Kidney epithelial cell (primary cell): ENCODE measurements around the gene COL23A1. TPM values are rescaled to one million over a fixed set of nuclear protein-coding genes. Genes with fewer than 3 reads are reported as not detected.

Experiments used
- DNase-seq: peaks from one replicate; pipeline ENCODE4 v3.0.0-alpha.2; 2010; ENCODE audit warnings: low read depth
- H3K27me3 ChIP-seq: 2 replicates; pipeline ENCODE4 v1.6.0; 2011; ENCODE audit warnings: low read length; ENCODE audit not compliant: control insufficient read depth, insufficient read depth
- H3K36me3 ChIP-seq: 2 replicates; pipeline ENCODE4 v1.5.1; 2011; ENCODE audit warnings: low read length; ENCODE audit not compliant: control insufficient read depth, insufficient read depth
- H3K4me3 ChIP-seq: 2 replicates; pipeline ENCODE4 v1.5.1; 2011; ENCODE audit warnings: low read depth, mild to moderate bottlenecking, control low read depth, low read length
- total RNA-seq: library from RNA; depleted of rRNA; stranded (reverse); fragments of >200 nt; gene quantifications from 2 replicates; pipeline ENCODE4 v1.2.3, GENCODE V29; 2015
- TF ChIP-seq, protein P1 (sequence below): IDR thresholded peaks from 2 replicates; pipeline ENCODE4 v1.5.1; 2011; ENCODE audit warnings: mild to moderate bottlenecking, moderate library complexity, low read length, control low read depth, inconsistent platforms; ENCODE audit not compliant: insufficient read depth, poor library complexity, severe bottlenecking

The COL23A1 gene
- total RNA-seq, 1 donor from 2014 or later, result 0.17 TPM

GRCh38 chr5:178439493-178440180 lies 150.6 kb downstream of the COL23A1 start:
- TF ChIP-seq, protein P1, sequence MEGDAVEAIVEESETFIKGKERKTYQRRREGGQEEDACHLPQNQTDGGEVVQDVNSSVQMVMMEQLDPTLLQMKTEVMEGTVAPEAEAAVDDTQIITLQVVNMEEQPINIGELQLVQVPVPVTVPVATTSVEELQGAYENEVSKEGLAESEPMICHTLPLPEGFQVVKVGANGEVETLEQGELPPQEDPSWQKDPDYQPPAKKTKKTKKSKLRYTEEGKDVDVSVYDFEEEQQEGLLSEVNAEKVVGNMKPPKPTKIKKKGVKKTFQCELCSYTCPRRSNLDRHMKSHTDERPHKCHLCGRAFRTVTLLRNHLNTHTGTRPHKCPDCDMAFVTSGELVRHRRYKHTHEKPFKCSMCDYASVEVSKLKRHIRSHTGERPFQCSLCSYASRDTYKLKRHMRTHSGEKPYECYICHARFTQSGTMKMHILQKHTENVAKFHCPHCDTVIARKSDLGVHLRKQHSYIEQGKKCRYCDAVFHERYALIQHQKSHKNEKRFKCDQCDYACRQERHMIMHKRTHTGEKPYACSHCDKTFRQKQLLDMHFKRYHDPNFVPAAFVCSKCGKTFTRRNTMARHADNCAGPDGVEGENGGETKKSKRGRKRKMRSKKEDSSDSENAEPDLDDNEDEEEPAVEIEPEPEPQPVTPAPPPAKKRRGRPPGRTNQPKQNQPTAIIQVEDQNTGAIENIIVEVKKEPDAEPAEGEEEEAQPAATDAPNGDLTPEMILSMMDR, result no peak
- H3K36me3 ChIP-seq, result no peaks in the 10 kb centered on the region
- DNase-seq, result no peak
- peaks cover 2% of the 10 kb centered on the region for H3K27me3 ChIP-seq
- no peak overlapping the region for H3K4me3 ChIP-seq

GRCh38 chr5:178438796-178439195 lies 151.4 kb downstream of the COL23A1 start:
- TF ChIP-seq, protein P1, result no peak
- H3K36me3 ChIP-seq, result no peaks in the 10 kb centered on the region
- H3K4me3 ChIP-seq, result no peak overlapping the region
- DNase-seq, result no peak
- peaks cover 2% of the 10 kb centered on the region for H3K27me3 ChIP-seq

DNA sequence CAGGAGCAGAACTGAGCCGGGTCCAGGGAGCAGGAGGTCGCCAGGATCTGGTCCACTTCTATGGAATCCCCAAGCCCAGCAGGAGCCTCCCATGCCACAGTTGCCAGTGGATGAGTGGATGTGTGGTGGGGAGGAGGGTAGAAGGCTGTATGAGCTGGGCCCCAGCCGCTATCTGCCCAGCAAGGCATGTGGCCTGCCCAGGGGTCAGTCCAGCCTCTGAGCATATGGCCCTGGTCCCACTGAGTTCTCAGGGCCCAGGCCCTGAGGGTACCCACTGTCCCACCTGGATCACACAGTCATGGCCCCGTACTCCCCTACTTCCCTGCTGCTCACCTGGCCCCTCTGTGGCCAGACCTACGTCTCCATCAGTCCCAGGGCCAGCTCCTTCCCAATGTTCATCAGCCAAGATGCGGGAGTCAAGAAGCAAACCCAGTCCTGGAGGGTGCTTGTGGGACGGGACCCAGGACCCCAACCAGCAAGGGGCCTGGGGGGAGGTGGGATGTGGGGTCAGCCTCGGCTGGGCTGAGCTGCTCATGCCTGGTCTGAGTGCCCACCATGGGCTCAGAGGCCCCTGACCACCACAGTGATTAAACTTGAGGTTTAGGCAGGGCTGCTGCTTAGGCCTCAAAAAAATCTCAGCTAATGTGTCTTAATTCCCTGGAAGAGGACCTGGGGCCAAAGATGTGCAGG lies 152.7 kb downstream of the COL23A1 start:
- Histone ChIP-seq H3K4me3 (no peak overlapping the region), H3K27me3 (no peaks in the 10 kb centered on the region), H3K36me3 (no peaks in the 10 kb centered on the region)
- TF ChIP-seq, protein P1, result no peak
- no peak for DNase-seq

GRCh38 chr5:178436326-178436940 lies 153.8 kb downstream of the COL23A1 start:
- H3K4me3 ChIP-seq, result no peak overlapping the region
- no peaks in the 10 kb centered on the region for H3K27me3 ChIP-seq
- DNase-seq, result no peak
- TF ChIP-seq, protein P1, result no peak
- no peaks in the 10 kb centered on the region for H3K36me3 ChIP-seq

DNA sequence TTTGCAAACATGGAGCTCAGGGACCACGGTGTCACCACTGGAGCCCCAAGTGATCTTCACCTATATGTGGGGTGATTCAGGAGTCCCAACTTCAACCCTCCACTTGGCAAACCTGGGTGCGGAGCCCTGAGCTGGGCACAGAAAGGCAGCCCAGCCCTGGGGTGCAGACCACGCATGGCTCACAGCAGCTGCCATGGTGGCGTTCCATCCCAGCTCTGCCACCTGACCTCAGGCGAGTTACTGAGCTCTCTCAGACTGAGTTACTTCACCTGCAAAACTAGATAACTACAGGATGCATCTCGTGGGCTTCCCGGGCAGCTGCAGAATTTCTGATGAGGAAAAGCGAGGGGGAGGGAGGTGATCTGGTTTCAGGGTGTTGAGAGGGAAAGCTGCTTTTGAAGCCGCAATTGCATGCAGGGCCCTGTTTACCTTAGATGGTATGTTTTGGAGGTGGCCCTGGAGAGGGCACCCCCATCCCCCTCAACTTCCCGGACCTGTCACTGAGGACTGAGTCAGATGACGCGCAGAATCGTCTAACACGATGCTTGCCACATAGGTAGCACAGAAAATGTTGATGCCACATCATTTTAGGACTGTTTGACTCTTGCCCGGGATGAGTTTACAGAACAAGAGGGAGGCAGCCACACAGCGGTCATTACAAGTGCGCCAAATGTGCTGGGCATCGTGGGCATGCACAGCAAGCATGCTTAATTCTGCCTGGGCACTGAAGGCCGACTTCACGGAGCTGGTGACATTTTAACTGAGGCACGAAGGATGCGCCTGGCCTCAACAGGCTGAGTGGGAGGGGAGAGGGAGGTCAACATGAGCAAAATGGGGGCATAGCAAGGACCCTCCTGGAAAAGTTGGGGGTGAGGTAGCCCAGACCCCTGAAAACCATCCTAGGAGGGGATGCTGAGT lies 154.6 kb downstream of the COL23A1 start:
- no peaks in the 10 kb centered on the region for H3K36me3 ChIP-seq
- TF ChIP-seq, protein P1, result no peak
- H3K27me3 ChIP-seq, result no peaks in the 10 kb centered on the region
- no peak overlapping the region for H3K4me3 ChIP-seq
- DNase-seq, result no peak
